K562 (cell line): ENCODE measurements around the gene FLVCR2. TPM values are rescaled to one million over a fixed set of nuclear protein-coding genes. Genes with fewer than 3 reads are reported as not detected.
A peak's percentile ranks its signal among the peaks of the same experiment; 100 is the strongest.

Source experiments
- ATAC-seq: fragments of 200-7000 bp; cut with Tn5 transposase; 3 replicates; pipeline ENCODE4 v1.9.1; 2020; ENCODE audit warnings: moderate library complexity
- BruUV-seq: library from RNA; stranded (reverse); fragments of 400-500 nt; replicated peaks from 2 replicates; lab custom pipeline; 2021; lab: Mats Ljungman, UMichigan
- CTCF ChIA-PET: fragments of 300-600 bp; formaldehyde crosslinking; extraction: SDS; loops from one replicate; lab custom pipeline; 2021; ENCODE audit warnings: low intra/inter-chr PET ratio; lab: Yijun Ruan, JAX
- POLR2A ChIA-PET: fragments of 300-600, 350-650 bp; sonication (Branson Sonifier 250); formaldehyde crosslinking; extraction: SDS; loops from one replicate; lab custom pipeline; 2021; ENCODE audit warnings: antibody characterized with exemption, inconsistent platforms; lab: Yijun Ruan, JAX
- DNase-seq, 4 experiments: peaks; one replicate each; pipeline versions ENCODE4 v3.0.0 to v3.0.0-alpha.2; 2011 to 2018; ENCODE audit warnings: low spot score in 3 of 4, mixed read lengths in 3 of 4; ENCODE audit errors: extremely low read depth in 1 of 4
- FAIRE-seq: peaks from 2 replicates; lab custom pipeline; 2011; peaks lifted over from hg19 to GRCh38; lab: Jason Lieb, UNC
- H2AFZ ChIP-seq: 2 replicates; pipeline ENCODE4 v1.6.0; 2011; ENCODE audit warnings: low read depth, low read length, control low read depth, inconsistent platforms
- H3K27ac ChIP-seq: fragments of 200-600 bp; 3 replicates; pipeline ENCODE4 v1.8.0; 2011; ENCODE audit warnings: low read depth, mild to moderate bottlenecking, control low read depth, inconsistent platforms, low read length, moderate library complexity, mixed read lengths; ENCODE audit errors: extremely low read depth
- H3K27me3 ChIP-seq, 2 experiments: fragments of 300-600 bp in 1 of 2; 2 replicates in 1 of 2; 3 replicates in 1 of 2; pipeline versions ENCODE4 v1.6.0 to v1.8.0; 2011; ENCODE audit warnings: inconsistent platforms in 2 of 2, low read length in 2 of 2, mild to moderate bottlenecking in 1 of 2, mixed read lengths in 1 of 2, moderate library complexity in 1 of 2; ENCODE audit not compliant: control insufficient read depth in 2 of 2, insufficient read depth in 2 of 2
- H3K36me3 ChIP-seq: fragments of 300-600 bp; 3 replicates; pipeline ENCODE4 v1.8.0; 2011; ENCODE audit warnings: mild to moderate bottlenecking, low read length, inconsistent platforms; ENCODE audit not compliant: control insufficient read depth, insufficient read depth
- H3K4me1 ChIP-seq, 2 experiments: fragments of 200-600 bp in 1 of 2; replicated peaks in 1 of 2; 2 replicates in 1 of 2; 3 replicates in 1 of 2; pipeline versions ENCODE4 v1.5.1 to v1.8.0; 2011; ENCODE audit warnings: inconsistent platforms in 2 of 2, low read length in 2 of 2, mild to moderate bottlenecking in 1 of 2, mixed read lengths in 1 of 2, moderate library complexity in 1 of 2; ENCODE audit not compliant: control insufficient read depth in 2 of 2, insufficient read depth in 2 of 2
- H3K4me2 ChIP-seq: 2 replicates; pipeline ENCODE4 v1.6.1; 2011; ENCODE audit warnings: low read length, control low read depth, inconsistent platforms, mixed read lengths; ENCODE audit not compliant: insufficient read depth
- H3K4me3 ChIP-seq: fragments of 200-600 bp; sonication (generic), shearing (Covaris generic); 2 replicates; pipeline ENCODE4 v1.5.1; 2016; ENCODE audit warnings: control low read depth, inconsistent platforms
- H3K79me2 ChIP-seq: fragments of 200-600 bp; 3 replicates; pipeline ENCODE4 v1.8.0; 2011; ENCODE audit warnings: low read length, inconsistent platforms; ENCODE audit not compliant: control insufficient read depth, insufficient read depth
- H3K9ac ChIP-seq, 2 experiments: 2 replicates each; pipeline versions ENCODE4 v1.6.0 to v1.6.1; 2011; ENCODE audit warnings: low read depth in 2 of 2, low read length in 2 of 2, control low read depth in 1 of 2, inconsistent platforms in 1 of 2, mild to moderate bottlenecking in 1 of 2, mixed read lengths in 1 of 2; ENCODE audit not compliant: insufficient read depth in 1 of 2
- H3K9me1 ChIP-seq: one replicate; pipeline ENCODE4 v1.6.0; 2011; ENCODE audit warnings: inconsistent platforms, mild to moderate bottlenecking, low read length, moderate library complexity; ENCODE audit not compliant: control insufficient read depth, insufficient read depth
- H3K9me3 ChIP-seq: replicated peaks from 2 replicates; pipeline ENCODE4 v1.5.1; 2011; ENCODE audit warnings: low read depth, low read length, inconsistent platforms; ENCODE audit not compliant: control insufficient read depth, insufficient read depth
- H4K20me1 ChIP-seq: replicated peaks from 2 replicates; pipeline ENCODE4 v1.6.1; 2011; ENCODE audit warnings: low read length, inconsistent platforms, mixed read lengths; ENCODE audit not compliant: control insufficient read depth, insufficient read depth
- SAFB ChIP-seq: fragments of 200-400 bp; formaldehyde crosslinking; IDR thresholded peaks from 2 replicates; pipeline ENCODE4 v1.6.1; 2017; ENCODE audit warnings: low read depth, low read length, borderline replicate concordance
- SIN3B ChIP-seq: fragments of 450-650 bp; IDR thresholded peaks from 2 replicates; pipeline ENCODE4 v1.6.1; 2017; ENCODE audit warnings: low read depth, mild to moderate bottlenecking, moderate library complexity
- WGBS: fragments of 100-300 bp; shearing (Covaris generic); methylation state at CpG from one replicate; pipeline ENCODE4 v1.1.6; 2016; ENCODE audit warnings: low coverage, mixed read lengths; ENCODE audit not compliant: insufficient coverage; ENCODE audit errors: missing lambda C conversion rate; 5-methylcytosine and 5-hydroxymethylcytosine counted together
- in situ Hi-C: fragments of 300-500 bp; cut with MboI; formaldehyde crosslinking; loops from 4 replicates; pipeline ENCODE4 v1.15.0; 2018; ENCODE audit warnings: inconsistent platforms, mixed read lengths
- intact Hi-C: fragments of 100-400 bp; cut with micrococcal nuclease; formaldehyde crosslinking; loops from 2 replicates; pipeline ENCODE4 v1.14.2; 2022
- polyA plus RNA-seq, 8 experiments: library from polyadenylated mRNA; depleted of rRNA in 4 of 8; stranded (reverse) in 5 of 8; unstranded in 3 of 8; fragments of >200 nt; fragmentation: Nextera tagmentation in 2 of 8; fragmentation: Illumina TruSeq in 1 of 8; extraction: Ambion mirVana in 2 of 8; extraction: Trizol in 1 of 8; gene quantifications; 2 replicates each; pipeline versions ENCODE4 v1.2.1 to v1.2.3, GENCODE V29; 2011 to 2014; ENCODE audit warnings: inconsistent platforms in 1 of 8, missing spikeins in 1 of 8
- total RNA-seq, 7 experiments: library from RNA; depleted of rRNA in 6 of 7; stranded (reverse); fragments of >200 nt in 6 of 7; fragmentation: Illumina TruSeq in 2 of 7; extraction: Trizol in 2 of 7; gene quantifications; 2 replicates each; pipeline versions ENCODE4 v1.2.1 to v1.2.3, GENCODE V29; 2011 to 2021; ENCODE audit warnings: low replicate concordance in 1 of 7
- TF ChIP-seq, protein P1 (sequence below): fragments of 450-650 bp; formaldehyde crosslinking; IDR thresholded peaks from 2 replicates; pipeline ENCODE4 v1.4.0; 2020; ENCODE audit warnings: mild to moderate bottlenecking, mixed read lengths

The FLVCR2 gene
- total and polyA plus RNA-seq, 9 of the 15 experiments (the other 6 are each of a cell fraction or from before 2014, with no cell fraction given), result 1.5 TPM; not detected in 8

DNA sequence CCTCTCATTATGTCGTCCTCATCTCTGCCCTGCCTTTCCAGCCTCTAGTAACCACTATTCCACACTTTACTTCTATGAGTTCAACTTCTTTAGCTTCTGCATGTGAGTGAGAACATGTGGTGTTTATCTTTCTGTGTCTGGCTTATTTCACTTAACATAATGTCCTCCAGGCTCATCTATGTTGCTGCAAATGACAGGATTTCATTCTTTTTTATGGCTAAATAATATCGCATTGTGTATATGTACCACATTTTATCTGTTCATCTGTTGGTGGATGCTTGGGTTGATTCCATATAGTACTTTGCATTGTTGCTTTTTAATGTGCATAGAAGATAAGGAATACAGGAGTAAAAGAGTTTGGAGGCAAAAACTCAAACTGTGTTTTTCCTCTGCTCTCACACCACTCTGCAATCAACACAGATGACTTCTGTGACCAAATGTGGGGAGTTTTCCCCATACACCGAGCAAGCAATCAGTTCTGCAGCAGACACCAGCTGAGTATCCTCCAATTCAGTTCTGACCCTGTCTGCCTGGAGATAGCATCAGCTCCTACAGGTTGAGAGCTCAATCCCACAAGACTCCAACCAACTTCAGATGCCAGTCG is 24.6 kb upstream of the FLVCR2 start:
- POLR2A ChIA-PET, result interaction anchor here (0.9 kb wide), 1 partner anchor 69 kb away, joined by 3 read pairs; no protein-coding TSS in a partner anchor

DNA sequence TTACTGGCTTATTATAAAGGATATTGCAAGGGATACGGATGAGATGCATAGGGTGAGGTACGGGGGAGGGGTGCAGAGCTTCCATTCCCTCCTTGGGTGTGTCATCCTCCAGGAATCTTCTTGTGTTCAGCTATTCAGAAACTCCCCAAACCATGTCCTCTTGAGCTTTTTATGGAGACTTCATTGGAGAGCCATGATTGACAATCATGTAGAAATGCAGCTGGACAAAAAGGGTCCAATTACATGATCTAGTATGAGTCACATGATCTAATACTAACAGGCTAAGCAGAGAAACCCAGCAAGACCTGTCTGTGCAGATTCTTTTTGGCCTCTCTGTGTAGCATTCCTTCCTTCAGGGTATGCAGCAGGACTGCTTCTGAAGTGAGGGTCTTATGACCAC is 23.9 kb upstream of the FLVCR2 start:
- no peak for DNase-seq
- Histone ChIP-seq H2AFZ (no peak overlapping the region), H3K9me3 (no peaks in the 10 kb centered on the region), H3K4me2 (no peak overlapping the region), H3K4me1 (no peaks in the 10 kb centered on the region; a peak in 1 of 5 replicates), H3K27ac (no peak overlapping the region), H3K9me1 (no peaks in the 10 kb centered on the region), H3K9ac (no peak overlapping the region), H3K79me2 (no peaks in the 10 kb centered on the region), H3K27me3 (peaks cover 0 to 12% of the 10 kb centered on the region in 2 experiments; a peak in 3 of 5 replicates), H3K36me3 (no peaks in the 10 kb centered on the region), H4K20me1 (no peaks in the 10 kb centered on the region), H3K4me3 (no peak overlapping the region)
- ATAC-seq, result no peak
- no TSS peak for BruUV-seq
- 0% methylated on average over 2 of the region's 2 CpGs for WGBS
- ChIA-PET POLR2A (no interaction called here), CTCF (no interaction called here)
- TF ChIP-seq, protein P1, sequence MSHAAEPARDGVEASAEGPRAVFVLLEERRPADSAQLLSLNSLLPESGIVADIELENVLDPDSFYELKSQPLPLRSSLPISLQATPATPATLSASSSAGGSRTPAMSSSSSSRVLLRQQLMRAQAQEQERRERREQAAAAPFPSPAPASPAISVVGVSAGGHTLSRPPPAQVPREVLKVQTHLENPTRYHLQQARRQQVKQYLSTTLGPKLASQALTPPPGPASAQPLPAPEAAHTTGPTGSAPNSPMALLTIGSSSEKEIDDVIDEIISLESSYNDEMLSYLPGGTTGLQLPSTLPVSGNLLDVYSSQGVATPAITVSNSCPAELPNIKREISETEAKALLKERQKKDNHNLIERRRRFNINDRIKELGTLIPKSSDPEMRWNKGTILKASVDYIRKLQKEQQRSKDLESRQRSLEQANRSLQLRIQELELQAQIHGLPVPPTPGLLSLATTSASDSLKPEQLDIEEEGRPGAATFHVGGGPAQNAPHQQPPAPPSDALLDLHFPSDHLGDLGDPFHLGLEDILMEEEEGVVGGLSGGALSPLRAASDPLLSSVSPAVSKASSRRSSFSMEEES (CRISPR knock-in tag), result peak; percentile 46
- TF ChIP-seq SAFB, result no peak
- intact Hi-C loops (no loop called here), in situ Hi-C loops (no loop called here)
- FAIRE-seq, result no peak

More for the DNA sequence above, 24.6 kb upstream of the FLVCR2 start:
- Histone ChIP-seq H3K9me3 (no peaks in the 10 kb centered on the region), H3K36me3 (no peaks in the 10 kb centered on the region), H3K27ac (no peak overlapping the region), H2AFZ (no peak overlapping the region), H3K27me3 (peaks cover 0 to 17% of the 10 kb centered on the region in 2 experiments; a peak in 3 of 5 replicates), H3K79me2 (no peaks in the 10 kb centered on the region), H4K20me1 (no peaks in the 10 kb centered on the region), H3K9me1 (no peaks in the 10 kb centered on the region), H3K4me2 (no peak overlapping the region), H3K4me1 (no peaks in the 10 kb centered on the region; a peak in 1 of 5 replicates), H3K9ac (no peak overlapping the region), H3K4me3 (no peak overlapping the region)
- ATAC-seq, result no peak
- CTCF ChIA-PET, result no interaction called here
- no peak for DNase-seq
- intact Hi-C loops (no loop called here), in situ Hi-C loops (no loop called here)
- FAIRE-seq, result no peak
- no peak for TF ChIP-seq SIN3B
- WGBS, result 0% methylated on average over 4 of the region's 4 CpGs
- no TSS peak for BruUV-seq
